ENCODE measurements around the gene ECM2. TPM values are rescaled to one million over a fixed set of nuclear protein-coding genes. Genes with fewer than 3 reads are reported as not detected.

The ECM2 gene
- total RNA-seq, 1 experiment from 2014 or later: not detected

- DNase-seq (ENCODE audit: low read depth, low spot score): no peak
- in situ Hi-C loops (cut with HindIII; ENCODE audit: low pct_unique_long_range_greater_than_20kb, low sequenced_read_pairs): no loop called here
These were observed 1.6 kb downstream of the ECM2 start for GRCh38 chr9:92534204-92534603.

DNA sequence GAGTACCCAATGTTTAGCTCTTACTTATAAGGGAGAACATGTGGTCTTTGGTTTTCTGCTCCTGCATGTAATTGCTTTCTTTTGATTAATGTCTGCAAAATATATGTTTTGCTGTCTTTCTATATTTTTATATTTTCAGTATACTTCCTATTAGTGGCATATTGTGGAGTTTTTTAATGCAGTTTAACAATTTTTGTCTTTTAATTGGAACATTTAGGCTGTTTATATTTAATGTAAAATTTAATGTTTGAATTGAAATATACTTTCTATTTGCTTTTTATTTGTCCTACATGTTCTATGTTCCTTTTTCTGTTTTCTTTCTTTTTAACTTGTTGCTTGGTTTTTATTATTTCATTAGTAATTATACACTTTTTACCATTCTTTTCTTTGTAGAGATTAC is 4.9 kb downstream of the ECM2 start:
- DNase-seq (ENCODE audit: low read depth, low spot score): no peak
- in situ Hi-C loops (cut with HindIII; ENCODE audit: low pct_unique_long_range_greater_than_20kb, low sequenced_read_pairs): no loop called here

DNA sequence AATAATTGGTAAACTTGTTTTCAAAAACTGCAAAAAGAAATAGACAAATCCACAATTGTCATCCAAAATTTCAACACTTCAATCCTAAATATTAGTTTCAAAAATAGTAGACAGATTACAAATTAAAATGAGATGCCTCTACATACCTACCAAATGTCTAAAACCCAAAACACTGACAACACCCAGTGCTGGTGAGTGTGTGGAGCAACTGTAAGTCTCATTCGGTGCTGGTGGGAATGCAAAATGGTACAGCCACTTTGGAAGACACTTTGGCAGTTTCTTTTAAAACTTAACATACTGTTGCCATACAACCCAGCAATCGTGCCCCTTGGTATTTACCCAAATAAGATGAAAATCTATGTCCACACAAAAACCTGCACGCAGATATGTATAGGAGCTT is 6.7 kb downstream of the ECM2 start:
- in situ Hi-C loops (cut with HindIII; ENCODE audit: low pct_unique_long_range_greater_than_20kb, low sequenced_read_pairs): no loop called here
- DNase-seq (ENCODE audit: low read depth, low spot score): no peak

GRCh38 chr9:92528522-92528849 is 7.3 kb downstream of the ECM2 start:
- in situ Hi-C loops (cut with HindIII; ENCODE audit: low pct_unique_long_range_greater_than_20kb, low sequenced_read_pairs): no loop called here
- no peak for DNase-seq (ENCODE audit: low read depth, low spot score)

DNA sequence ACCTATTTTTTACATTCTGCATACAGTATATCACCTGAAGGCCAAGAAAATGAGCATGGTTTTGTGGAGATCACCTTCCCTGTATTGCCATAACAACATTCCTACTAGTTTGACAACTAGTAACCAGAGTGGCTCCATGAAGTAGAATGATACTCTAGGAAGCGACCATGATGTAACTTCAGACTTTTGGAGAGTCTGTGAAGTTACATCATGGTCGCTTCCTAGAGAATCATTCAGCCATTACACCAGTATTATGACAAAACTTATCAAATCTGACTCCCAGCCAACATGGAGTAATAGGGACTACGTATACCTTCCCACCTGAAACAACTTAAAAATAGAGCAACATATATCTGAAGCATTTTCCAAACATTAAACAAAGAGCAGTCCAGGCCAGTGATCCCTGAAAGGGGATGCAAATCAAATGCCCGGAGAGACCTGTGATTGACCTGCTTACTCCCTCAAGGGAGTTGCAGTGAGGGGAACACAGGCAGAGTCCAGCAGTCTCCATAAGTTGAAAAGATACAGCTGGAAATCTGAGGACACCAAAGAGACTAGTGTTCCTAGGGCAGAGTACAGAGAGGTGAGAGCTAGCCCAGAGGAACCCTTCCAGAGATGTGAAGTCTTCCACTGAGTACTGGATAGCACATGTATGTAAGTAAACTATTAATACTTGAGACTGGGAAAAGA is 7.8 kb downstream of the ECM2 start:
- DNase-seq (ENCODE audit: low read depth, low spot score): no peak
- in situ Hi-C loops (cut with HindIII; ENCODE audit: low pct_unique_long_range_greater_than_20kb, low sequenced_read_pairs): no loop called here

- in situ Hi-C loops (cut with HindIII; ENCODE audit: low pct_unique_long_range_greater_than_20kb, low sequenced_read_pairs): no loop called here
- DNase-seq (ENCODE audit: low read depth, low spot score): no peak
These were observed 8.4 kb downstream of the ECM2 start for GRCh38 chr9:92527291-92527828.

DNA sequence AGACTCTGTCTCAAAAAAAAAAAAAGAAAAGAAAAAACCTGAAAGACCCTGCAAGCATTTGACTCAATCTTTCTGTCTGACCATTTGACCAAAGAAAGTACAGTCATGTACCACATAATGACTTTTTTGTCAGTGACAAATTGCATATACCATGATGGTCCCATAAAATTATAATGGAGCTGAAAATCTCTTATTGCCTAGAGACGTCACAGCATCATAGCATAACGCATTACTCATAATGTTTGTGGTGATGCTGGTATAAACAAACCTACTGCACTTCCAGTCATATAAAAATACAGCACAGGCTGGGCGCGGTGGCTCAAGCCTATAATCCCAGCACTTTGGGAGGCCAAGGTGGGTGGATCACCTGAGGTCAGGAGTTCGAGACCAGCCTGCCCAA is 10.5 kb downstream of the ECM2 start:
- in situ Hi-C loops (cut with HindIII; ENCODE audit: low pct_unique_long_range_greater_than_20kb, low sequenced_read_pairs): no loop called here
- DNase-seq (ENCODE audit: low read depth, low spot score): no peak

- DNase-seq (ENCODE audit: low read depth, low spot score): no peak
- in situ Hi-C loops (cut with HindIII; ENCODE audit: low pct_unique_long_range_greater_than_20kb, low sequenced_read_pairs): no loop called here
These were observed 10.9 kb downstream of the ECM2 start for GRCh38 chr9:92524881-92525280.

DNA sequence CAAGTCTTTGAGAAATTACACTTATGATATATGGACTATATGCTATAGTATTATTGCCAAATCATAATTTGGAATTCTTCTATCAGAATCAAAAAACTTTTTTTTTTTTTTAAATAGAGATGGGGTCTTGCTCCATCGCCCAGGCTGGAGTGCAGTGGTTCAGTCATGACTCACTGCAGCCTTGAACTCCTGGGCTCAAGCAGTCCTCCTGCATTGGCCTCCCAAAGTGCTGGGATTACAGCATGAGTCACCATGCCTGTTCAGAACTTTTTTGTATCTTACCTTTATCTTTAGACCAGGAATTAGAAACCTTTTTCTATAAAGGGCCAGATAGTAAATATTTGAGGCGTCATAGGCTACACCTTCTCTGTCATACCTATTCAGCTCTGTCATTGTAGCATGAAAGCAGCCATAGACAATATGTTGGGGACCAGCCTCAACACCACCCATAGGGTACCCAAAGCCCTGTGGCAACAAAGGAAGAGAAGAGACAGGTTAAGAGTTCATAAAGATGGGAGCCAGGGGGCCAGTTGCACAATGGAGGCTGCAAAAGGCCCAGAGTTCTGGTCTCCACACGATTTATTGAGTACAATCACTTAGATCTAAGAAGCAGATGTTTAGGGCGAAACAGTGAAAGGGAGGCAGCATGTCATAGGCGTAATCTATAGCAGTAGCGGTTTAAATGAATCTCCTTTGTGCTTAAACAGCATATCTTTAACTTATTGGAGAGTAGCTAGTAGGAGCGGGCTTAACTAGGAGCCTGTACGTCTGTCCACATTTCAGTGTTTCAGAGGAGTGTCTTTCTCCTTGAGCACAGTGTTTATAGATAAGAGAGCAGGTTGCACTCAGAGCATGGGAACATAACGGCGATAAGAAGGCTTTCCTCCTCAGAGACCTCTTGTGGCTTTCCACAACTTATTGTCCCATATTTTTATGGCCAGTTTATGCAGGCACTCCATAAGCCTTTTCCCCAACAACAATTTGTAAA is 12.5 kb downstream of the ECM2 start:
- no peak for DNase-seq (ENCODE audit: low read depth, low spot score)

DNA sequence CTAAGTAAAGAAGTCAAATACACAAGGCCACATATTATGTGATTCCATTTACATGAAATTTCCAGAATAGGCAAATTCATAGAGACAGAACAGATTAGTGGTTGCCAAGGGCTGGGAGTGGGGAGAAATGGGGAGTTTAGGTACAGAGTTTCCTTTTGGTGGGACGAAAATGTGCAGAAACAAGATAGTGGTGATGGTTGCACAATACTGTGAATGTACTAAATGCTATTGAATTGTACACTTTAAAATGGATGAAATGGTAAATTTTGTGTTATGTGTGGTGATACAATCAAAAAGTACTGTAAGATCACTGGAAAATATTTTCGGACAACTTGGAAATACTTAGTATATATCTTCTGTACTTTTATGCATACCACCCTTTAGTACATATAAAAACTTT is 15.0 kb downstream of the ECM2 start:
- in situ Hi-C loops (cut with HindIII; ENCODE audit: low pct_unique_long_range_greater_than_20kb, low sequenced_read_pairs): no loop called here

More for the DNA sequence above, 12.5 kb downstream of the ECM2 start:
- in situ Hi-C loops (cut with HindIII; ENCODE audit: low pct_unique_long_range_greater_than_20kb, low sequenced_read_pairs): no loop called here

GRCh38 chr9:92518199-92518598 is 17.6 kb downstream of the ECM2 start:
- no peak for DNase-seq (ENCODE audit: low read depth, low spot score)
- in situ Hi-C loops (cut with HindIII; ENCODE audit: low pct_unique_long_range_greater_than_20kb, low sequenced_read_pairs): no loop called here

More for the DNA sequence above, 15.0 kb downstream of the ECM2 start:
- no peak for DNase-seq (ENCODE audit: low read depth, low spot score)

DNA sequence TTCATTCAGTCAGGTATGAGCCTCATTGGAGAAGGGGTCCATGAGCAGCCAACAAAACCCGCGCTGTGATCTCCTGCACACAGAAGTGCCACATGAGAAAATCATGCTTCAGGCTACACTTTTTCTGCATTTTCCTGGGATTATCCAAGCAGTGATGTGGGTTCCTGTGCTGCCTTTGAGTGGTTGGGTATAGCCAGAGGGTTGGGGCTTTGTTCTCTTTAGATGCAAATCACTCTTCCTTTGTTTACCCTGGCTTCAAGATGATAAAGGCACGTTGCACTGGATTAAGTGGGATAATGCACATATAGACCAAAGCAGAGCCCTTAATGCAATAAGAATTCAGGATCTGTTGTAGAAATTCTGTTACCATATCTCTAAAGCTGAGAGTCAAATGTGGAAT is 18.7 kb downstream of the ECM2 start:
- no peak for DNase-seq (ENCODE audit: low read depth, low spot score)
- in situ Hi-C loops (cut with HindIII; ENCODE audit: low pct_unique_long_range_greater_than_20kb, low sequenced_read_pairs): no loop called here

GRCh38 chr9:92516521-92516920 is 19.3 kb downstream of the ECM2 start:
- DNase-seq (ENCODE audit: low read depth, low spot score): no peak
- in situ Hi-C loops (cut with HindIII; ENCODE audit: low pct_unique_long_range_greater_than_20kb, low sequenced_read_pairs): no loop called here

GRCh38 chr9:92514635-92515034 is 21.2 kb downstream of the ECM2 start:
- DNase-seq (ENCODE audit: low read depth, low spot score): no peak
- in situ Hi-C loops (cut with HindIII; ENCODE audit: low pct_unique_long_range_greater_than_20kb, low sequenced_read_pairs): no loop called here

- in situ Hi-C loops (cut with HindIII; ENCODE audit: low pct_unique_long_range_greater_than_20kb, low sequenced_read_pairs): no loop called here
- no peak for DNase-seq (ENCODE audit: low read depth, low spot score)
These were observed 22.4 kb downstream of the ECM2 start for GRCh38 chr9:92513349-92513748.

- in situ Hi-C loops (cut with HindIII; ENCODE audit: low pct_unique_long_range_greater_than_20kb, low sequenced_read_pairs): no loop called here
- no peak for DNase-seq (ENCODE audit: low read depth, low spot score)
These were observed 23.2 kb downstream of the ECM2 start for GRCh38 chr9:92512622-92513021.

- in situ Hi-C loops (cut with HindIII; ENCODE audit: low pct_unique_long_range_greater_than_20kb, low sequenced_read_pairs): no loop called here
These were observed 25.0 kb downstream of the ECM2 start for GRCh38 chr9:92510747-92511146.

GRCh38 chr9:92509050-92509449 is 26.7 kb downstream of the ECM2 start:
- no peak for DNase-seq (ENCODE audit: low read depth, low spot score)
- in situ Hi-C loops (cut with HindIII; ENCODE audit: low pct_unique_long_range_greater_than_20kb, low sequenced_read_pairs): no loop called here

More at GRCh38 chr9:92510747-92511146, 25.0 kb downstream of the ECM2 start:
- no peak for DNase-seq (ENCODE audit: low read depth, low spot score)

Measured in SK-MEL-5 (cell line).